HG02943 (cell line): ENCODE results near the gene MTHFD1.
A peak's percentile ranks its signal among the peaks of the same experiment; 100 is the strongest.

Experiments
- ATAC-seq: cut with Tn5 transposase; IDR thresholded peaks from one replicate; pipeline ENCODE4 v1.9.1; 2021; ENCODE audit warnings: mild to moderate bottlenecking, low read depth, moderate library complexity; ENCODE audit not compliant: unreplicated experiment

MTHFD1 gene

GRCh38 chr14:64444140-64444539, 56.0 kb downstream of the MTHFD1 start:
- ATAC-seq: no peak

DNA sequence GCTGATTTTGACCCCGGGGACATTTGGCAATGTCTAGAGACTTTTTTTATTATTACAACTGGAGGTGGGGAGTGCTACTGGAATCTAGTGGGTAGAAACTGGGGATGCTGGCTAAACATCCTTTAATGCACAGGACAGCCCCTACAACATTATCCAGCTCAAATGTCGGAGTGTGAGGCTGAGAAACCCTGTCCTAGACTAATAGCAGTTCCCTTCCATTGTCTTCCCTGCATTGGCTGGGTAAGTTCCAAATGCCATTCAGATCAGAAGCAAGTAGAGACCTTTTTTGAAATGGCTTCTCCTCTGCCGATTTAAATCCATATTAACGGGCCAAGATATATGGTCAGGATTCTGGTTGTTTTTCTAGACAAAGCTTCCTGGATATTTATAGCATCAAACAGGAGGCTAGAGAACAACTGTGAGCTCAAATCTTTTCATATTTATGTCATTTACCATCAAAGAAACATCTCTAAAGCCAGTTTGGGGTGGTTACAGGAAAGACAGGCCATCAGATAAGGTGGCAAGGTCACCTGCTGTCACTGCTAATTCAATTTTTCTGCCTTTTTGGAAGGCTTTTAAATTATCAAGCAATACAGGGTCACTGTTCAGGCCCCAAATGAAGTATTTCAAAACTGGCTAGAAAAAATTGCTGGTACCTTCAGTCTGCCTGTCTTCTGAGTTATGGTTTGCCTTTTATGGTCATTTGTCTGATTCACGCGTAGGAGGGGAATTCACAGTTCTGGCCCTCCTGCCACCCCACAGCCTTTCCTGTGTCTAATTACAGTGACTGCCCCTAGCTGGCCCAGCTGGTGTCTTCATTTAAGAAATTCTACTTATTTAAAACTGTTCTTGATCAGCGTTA, 57.1 kb downstream of the MTHFD1 start:
- peak; percentile 95 for ATAC-seq

DNA sequence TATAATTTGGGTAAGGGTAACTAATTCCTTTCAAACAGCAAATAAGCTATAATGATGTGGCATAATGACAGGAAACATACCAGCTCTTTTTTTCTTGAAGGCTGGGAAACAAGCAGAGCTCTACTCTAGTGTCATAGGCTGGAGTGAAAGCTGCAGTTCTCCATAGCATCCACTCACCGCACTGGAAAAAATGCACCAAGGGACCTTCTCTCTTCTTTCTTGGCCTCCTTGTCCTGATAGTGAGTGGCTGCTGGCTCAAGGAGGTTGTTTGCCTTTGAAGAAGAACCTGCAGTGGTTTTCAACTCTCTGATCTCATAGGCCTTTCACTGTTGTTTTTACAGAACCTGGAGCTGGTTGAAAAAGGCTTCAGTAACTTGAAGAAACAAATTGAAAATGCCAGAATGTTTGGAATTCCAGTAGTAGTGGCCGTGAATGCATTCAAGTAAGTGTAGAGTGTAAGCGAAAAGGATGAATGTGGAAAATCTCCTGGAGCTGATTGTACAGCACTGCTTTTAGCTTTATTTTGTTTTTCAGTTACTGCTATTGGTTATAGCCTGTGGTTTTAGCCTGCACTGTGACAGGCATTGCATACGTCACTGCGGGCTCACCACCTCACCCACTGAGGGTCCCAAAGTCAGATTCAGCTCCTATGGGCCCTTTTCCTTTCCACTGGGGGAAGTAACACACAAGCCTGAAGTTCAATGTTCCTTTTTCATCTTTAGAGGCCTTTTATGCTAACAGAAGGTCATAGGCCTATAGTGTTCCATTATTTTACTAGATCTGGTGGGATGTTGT, 59.9 kb downstream of the MTHFD1 start:
- no peak for ATAC-seq

GRCh38 chr14:64450255-64450654, 62.1 kb downstream of the MTHFD1 start:
- no peak for ATAC-seq

GRCh38 chr14:64454671-64455070, 66.5 kb downstream of the MTHFD1 start:
- ATAC-seq: no peak

DNA sequence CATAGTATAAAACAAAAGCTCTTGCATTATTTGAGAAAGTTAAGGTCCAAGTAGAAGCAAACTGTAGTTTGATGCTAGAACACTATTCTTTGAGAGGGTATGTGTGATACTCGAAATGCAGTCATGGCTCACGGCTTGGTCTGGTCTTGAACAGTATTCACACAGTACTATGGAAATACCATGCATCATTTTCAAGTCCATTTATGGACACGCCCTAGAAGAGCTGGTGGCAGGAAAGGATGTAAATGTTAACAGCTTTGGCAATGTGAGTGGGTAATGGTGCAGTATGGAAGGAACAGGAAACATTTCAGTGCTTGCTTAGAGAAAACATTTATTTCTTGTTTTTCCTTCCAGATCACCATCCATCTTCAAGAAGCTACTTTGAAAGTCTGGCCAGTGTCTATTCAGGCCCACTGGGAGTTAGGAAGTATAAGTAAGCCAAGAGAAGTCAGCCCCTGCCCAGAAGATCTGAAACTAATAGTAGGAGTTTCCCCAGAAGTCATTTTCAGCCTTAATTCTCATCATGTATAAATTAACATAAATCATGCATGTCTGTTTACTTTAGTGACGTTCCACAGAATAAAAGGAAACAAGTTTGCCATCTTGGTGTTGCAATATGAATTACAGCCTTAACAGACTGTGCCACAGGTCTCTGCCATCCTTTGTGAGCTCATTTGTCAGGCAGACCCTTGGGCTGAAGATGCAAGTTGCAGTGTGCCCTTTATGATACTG, 71.4 kb downstream of the MTHFD1 start:
- no peak for ATAC-seq

DNA sequence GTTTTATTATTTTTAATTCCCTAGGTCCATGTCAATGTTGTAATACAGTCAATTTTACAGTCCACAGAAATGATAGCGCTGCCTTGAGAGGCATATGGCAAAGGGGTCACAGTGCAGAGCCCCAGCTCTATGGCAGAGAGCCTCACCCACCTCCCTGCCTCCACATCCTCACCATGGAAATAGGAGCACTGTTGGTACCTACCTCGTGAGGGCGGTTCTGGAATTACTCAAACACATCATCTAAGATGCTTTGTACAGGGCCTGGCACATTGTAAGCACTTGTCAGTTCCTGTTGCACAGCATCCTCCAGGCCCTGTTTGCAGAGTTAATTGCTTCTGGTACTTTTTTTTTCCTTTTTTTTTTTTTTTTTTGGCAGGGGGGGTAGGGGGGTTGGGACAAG, 73.1 kb downstream of the MTHFD1 start:
- ATAC-seq: no peak

DNA sequence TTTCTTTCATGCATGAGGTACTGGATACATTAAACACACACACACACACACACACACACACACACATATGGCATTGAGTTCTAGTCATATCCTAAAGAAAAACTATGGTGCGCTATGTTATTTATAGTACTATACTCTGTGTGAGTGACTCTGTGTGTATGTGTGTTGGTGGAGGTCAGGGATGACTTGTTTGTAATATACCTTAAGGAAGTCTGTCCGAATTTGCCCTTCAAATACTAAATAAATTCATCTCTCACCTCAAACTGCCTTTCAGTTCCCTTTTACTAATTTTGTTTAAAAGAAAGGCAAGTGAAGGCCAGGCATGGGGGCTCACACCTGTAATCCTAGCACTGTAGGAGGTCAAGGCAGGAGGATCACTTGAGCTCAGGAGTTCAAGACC, 75.0 kb downstream of the MTHFD1 start:
- no peak for ATAC-seq

DNA sequence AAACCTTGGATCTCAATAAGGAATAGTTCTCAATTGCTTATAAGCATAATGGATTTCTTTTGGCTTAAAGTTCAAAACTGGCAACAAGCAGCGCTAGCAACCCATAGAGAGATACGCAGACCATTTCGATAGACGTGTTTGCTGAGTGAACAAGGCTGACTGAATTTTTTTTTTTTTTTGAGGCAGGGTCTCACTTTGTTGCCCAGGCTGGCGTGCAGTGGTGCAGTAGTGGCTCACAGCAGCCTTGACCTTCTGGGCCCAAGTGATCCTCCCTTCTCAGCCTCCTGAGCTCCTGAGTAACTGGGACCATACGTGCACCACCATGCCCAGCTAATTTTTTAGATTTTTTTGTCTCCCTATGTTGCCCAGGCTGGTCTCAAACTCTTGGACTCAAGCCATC, 75.7 kb downstream of the MTHFD1 start:
- no peak for ATAC-seq

- ATAC-seq: no peak
Observed at GRCh38 chr14:64464651-64465050, 76.5 kb downstream of the MTHFD1 start.

DNA sequence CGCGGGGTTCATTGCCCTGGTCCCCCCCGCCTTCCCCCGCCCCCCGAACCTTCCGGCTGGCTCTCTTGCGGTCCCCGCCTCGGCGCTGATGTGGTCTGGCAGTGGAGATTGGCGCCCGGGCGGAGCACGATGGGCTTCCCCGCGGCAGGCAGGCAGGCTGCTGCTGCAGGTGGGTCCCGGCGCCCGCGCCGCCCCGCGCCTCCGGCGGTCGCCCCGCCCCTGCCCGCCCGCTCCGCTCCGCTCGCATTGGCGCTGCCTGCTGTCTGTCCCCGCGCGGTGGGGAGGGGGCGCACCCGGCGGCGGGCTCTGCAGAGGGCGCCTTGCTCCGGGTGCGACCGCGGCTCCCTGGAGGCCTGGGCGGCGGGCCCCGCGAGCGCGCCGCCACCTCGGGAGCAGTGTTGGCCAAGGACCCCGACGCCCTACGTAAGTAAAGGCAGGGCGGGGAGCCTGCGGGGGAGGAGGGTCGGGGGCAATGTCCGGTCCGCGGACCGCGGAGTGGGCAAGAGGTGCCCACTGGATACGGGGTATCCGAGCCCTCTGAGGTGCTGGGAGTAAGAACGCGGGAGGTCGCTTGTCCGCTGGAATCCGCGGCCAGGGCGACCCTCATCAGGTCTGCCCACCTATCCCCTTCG, 77.2 kb downstream of the MTHFD1 start, which contains the start of gene AKAP5:
Gene AKAP5, plus strand, starts transcription at position 309 of the 632 bp plus-strand sequence. CDS start 2,896 bp downstream, outside the sequence.
- no peak for ATAC-seq

DNA sequence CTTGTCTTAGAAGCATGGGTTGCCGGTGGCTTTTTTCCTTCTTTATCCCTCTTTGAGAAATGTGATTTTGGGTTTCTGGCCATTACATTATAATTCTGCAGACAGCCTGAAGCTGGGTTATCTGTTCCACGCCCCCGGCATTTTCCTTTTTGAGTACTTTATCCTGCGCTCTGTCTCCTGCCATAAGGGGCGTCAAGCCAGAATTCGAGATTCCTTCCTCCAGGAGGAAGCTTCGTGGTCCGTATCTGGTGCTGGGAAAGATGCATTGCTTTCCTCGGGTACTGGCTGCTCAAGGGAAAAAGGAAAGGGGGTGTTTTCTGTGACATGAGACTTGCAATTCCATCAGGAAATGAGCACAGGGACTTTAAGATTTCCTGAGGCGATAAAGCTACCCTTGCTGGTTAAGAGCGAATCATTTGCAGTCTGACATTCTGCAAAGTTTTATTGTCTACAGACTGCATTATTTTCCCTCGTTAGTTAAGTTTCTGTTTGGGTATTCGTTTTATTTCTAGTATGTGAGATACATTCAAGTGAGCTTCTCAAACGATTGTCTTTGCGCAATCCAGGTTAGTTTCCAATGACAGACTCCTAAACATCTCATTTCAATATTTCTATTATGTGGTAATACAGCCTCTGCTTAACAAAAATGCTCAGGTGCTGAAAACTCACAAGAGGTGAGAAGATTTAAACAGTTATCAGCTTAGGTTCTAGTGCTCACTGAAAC, 77.8 kb downstream of the MTHFD1 start:
- ATAC-seq: no peak

- ATAC-seq: no peak
Observed at GRCh38 chr14:64467101-64467500, 78.9 kb downstream of the MTHFD1 start.

GRCh38 chr14:64467566-64467965, 79.4 kb downstream of the MTHFD1 start:
- ATAC-seq: no peak

- no peak for ATAC-seq
Observed at GRCh38 chr14:64468451-64468850, 80.3 kb downstream of the MTHFD1 start.

GRCh38 chr14:64474041-64474440, 85.9 kb downstream of the MTHFD1 start:
- ATAC-seq: no peak

DNA sequence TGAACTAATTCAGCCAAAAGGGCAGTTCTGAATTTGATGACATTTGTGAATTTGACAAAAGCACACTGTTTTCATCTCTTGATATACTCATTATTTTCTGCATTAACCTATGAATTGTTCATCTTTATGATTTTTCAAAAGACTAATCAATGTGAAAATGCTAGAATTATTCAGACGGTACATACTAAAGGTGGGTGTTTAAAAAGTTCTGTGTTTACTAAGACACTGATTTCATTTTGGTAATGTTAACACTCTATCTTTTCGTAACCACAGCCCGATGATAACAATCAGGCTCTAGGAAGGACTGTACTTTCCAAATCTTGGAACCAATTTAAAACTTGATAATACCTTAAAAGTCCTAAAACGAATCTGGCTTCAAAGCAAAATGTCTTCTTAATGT, 86.5 kb downstream of the MTHFD1 start:
- no peak for ATAC-seq

DNA sequence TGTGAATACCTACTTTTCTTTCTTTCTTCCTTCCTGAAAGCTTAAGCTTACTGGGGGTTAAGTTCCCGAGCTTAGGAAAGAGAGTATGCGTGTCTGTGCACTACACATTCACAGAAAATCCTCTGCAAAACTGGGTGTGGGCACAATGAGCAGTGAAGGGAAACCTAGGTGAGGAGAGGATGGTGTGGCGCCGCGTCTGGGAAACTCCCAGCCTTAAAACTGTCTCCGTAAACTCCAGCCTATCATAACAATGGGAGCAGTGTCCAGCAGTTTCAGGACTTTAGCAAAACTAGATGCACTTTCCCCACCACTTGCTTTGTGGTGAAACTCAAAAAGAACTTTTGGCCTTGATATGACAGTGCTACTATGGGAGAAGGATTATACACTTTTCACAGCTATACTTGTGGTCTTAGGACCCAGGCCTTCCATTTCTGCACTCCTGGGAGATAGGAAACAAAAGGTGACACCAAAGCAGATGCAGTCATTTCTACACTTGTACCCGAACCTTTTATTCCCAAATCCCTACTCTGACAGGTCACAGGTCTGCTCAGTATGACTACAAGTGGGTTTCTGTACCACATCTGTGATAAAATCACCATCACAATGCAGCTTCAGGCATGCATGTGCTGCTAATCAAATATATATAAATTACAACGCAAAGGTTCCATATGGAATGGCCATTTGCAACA, 87.6 kb downstream of the MTHFD1 start:
- ATAC-seq: no peak

DNA sequence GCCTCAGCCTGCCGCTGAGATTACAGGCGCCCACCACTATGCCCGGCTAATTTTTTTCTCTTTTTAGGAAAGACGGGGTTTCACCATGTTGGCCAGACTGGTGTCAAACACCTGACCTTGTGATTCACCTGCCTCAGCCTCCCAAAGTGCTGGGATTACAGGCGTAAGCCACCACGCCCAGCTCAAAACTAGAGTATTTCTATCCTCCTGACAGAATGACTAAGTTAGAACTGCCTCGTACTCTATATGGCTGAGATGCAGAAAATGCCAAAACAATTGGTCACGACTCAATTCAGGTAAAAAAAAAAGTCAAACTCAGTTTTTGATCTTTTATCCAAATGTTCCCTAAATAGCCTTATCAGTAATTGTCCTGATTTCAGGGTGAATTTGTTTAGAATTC, 88.3 kb downstream of the MTHFD1 start:
- ATAC-seq: no peak
